ENCODE data around the gene ZDHHC11. TPM values are rescaled to one million over a fixed set of nuclear protein-coding genes. Genes with fewer than 3 reads are reported as not detected.
"Not testable (repeated sequence)": the region's sequence is repeated elsewhere in the genome, so short reads cannot be mapped to it uniquely, and the experiment has no call there.

The ZDHHC11 gene
- polyA plus RNA-seq, 2 donors: 2.4 to 4.0 TPM

- not testable (repeated sequence) for H3K4me1 ChIP-seq (ENCODE audit: control insufficient read depth in 2 of 2, insufficient read depth in 2 of 2, low read length in 1 of 2); H3K9me3 ChIP-seq (ENCODE audit: control insufficient read depth in 2 of 2, insufficient read depth in 1 of 2, low read depth in 1 of 2, low read length in 1 of 2); H3K27ac ChIP-seq (ENCODE audit: low read depth in 2 of 2, low read length in 1 of 2); H3K36me3 ChIP-seq (ENCODE audit: control insufficient read depth in 2 of 2, insufficient read depth in 2 of 2, low read length in 1 of 2); H3K27me3 ChIP-seq (ENCODE audit: control insufficient read depth in 1 of 2, insufficient read depth in 2 of 2, low read length in 2 of 2)
- peak overlapping the region in 1 of 2 donors; percentile 70 for H3K4me3 ChIP-seq (ENCODE audit: low read depth in 1 of 2, low read length in 2 of 2)
- WGBS, 2 donors: 2 to 5% methylated on average over 26 to 30 of the region's 31 CpGs
Measured at GRCh38 chr5:783049-783802, 67.6 kb downstream of the ZDHHC11 start.

- not testable (repeated sequence) for H3K4me1 ChIP-seq (ENCODE audit: control insufficient read depth in 2 of 2, insufficient read depth in 2 of 2, low read length in 1 of 2)
Measured at GRCh38 chr5:782356-782755, 68.4 kb downstream of the ZDHHC11 start.

GRCh38 chr5:780571-780970, 70.2 kb downstream of the ZDHHC11 start:
- H3K27ac ChIP-seq (ENCODE audit: low read depth in 2 of 2, low read length in 1 of 2): peak overlapping the region in 1 of 2 donors; percentile 22
- not testable (repeated sequence) for H3K4me1 ChIP-seq (ENCODE audit: control insufficient read depth in 2 of 2, insufficient read depth in 2 of 2, low read length in 1 of 2); H3K4me3 ChIP-seq (ENCODE audit: low read depth in 1 of 2, low read length in 2 of 2); H3K9me3 ChIP-seq (ENCODE audit: control insufficient read depth in 2 of 2, insufficient read depth in 1 of 2, low read depth in 1 of 2, low read length in 1 of 2); H3K27me3 ChIP-seq (ENCODE audit: control insufficient read depth in 1 of 2, insufficient read depth in 2 of 2, low read length in 2 of 2); H3K36me3 ChIP-seq (ENCODE audit: control insufficient read depth in 2 of 2, insufficient read depth in 2 of 2, low read length in 1 of 2)
- WGBS, 2 donors: 84 to 88% methylated on average over 12 to 17 of the region's 17 CpGs

More at GRCh38 chr5:782356-782755, 68.4 kb downstream of the ZDHHC11 start:
- H3K27me3 ChIP-seq (ENCODE audit: control insufficient read depth in 1 of 2, insufficient read depth in 2 of 2, low read length in 2 of 2); H3K36me3 ChIP-seq (ENCODE audit: control insufficient read depth in 2 of 2, insufficient read depth in 2 of 2, low read length in 1 of 2); H3K4me3 ChIP-seq (ENCODE audit: low read depth in 1 of 2, low read length in 2 of 2); H3K9me3 ChIP-seq (ENCODE audit: control insufficient read depth in 2 of 2, insufficient read depth in 1 of 2, low read depth in 1 of 2, low read length in 1 of 2); H3K27ac ChIP-seq (ENCODE audit: low read depth in 2 of 2, low read length in 1 of 2): not testable (repeated sequence)
- WGBS, 2 donors: no CpG with 5 or more reads among the region's 12 CpGs

GRCh38 chr5:778967-779366, 71.8 kb downstream of the ZDHHC11 start:
- not testable (repeated sequence) for H3K4me1 ChIP-seq (ENCODE audit: control insufficient read depth in 2 of 2, insufficient read depth in 2 of 2, low read length in 1 of 2); H3K4me3 ChIP-seq (ENCODE audit: low read depth in 1 of 2, low read length in 2 of 2); H3K36me3 ChIP-seq (ENCODE audit: control insufficient read depth in 2 of 2, insufficient read depth in 2 of 2, low read length in 1 of 2); H3K9me3 ChIP-seq (ENCODE audit: control insufficient read depth in 2 of 2, insufficient read depth in 1 of 2, low read depth in 1 of 2, low read length in 1 of 2); H3K27me3 ChIP-seq (ENCODE audit: control insufficient read depth in 1 of 2, insufficient read depth in 2 of 2, low read length in 2 of 2); H3K27ac ChIP-seq (ENCODE audit: low read depth in 2 of 2, low read length in 1 of 2)
- 83 to 85% methylated on average over 6 to 9 of the region's 9 CpGs for WGBS, 2 donors

- not testable (repeated sequence) for H3K9me3 ChIP-seq (ENCODE audit: control insufficient read depth in 2 of 2, insufficient read depth in 1 of 2, low read depth in 1 of 2, low read length in 1 of 2)
- 92 to 96% methylated on average over 3 to 4 of the region's 6 CpGs for WGBS, 2 donors
Measured at GRCh38 chr5:778421-778820, 72.4 kb downstream of the ZDHHC11 start.

GRCh38 chr5:777756-778161, 73.0 kb downstream of the ZDHHC11 start:
- Histone ChIP-seq H3K27ac (ENCODE audit: low read depth in 2 of 2, low read length in 1 of 2) (no peak overlapping the region), H3K27me3 (ENCODE audit: control insufficient read depth in 1 of 2, insufficient read depth in 2 of 2, low read length in 2 of 2) (no peaks in the 10 kb centered on the region), H3K9me3 (ENCODE audit: control insufficient read depth in 2 of 2, insufficient read depth in 1 of 2, low read depth in 1 of 2, low read length in 1 of 2) (no peaks in the 10 kb centered on the region), H3K4me1 (ENCODE audit: control insufficient read depth in 2 of 2, insufficient read depth in 2 of 2, low read length in 1 of 2) (no peaks in the 10 kb centered on the region), H3K4me3 (ENCODE audit: low read depth in 1 of 2, low read length in 2 of 2) (no peak overlapping the region), H3K36me3 (ENCODE audit: control insufficient read depth in 2 of 2, insufficient read depth in 2 of 2, low read length in 1 of 2) (no peaks in the 10 kb centered on the region)
- 93 to 96% methylated on average over 34 to 36 of the region's 36 CpGs for WGBS, 2 donors

More at GRCh38 chr5:778421-778820, 72.4 kb downstream of the ZDHHC11 start:
- not testable (repeated sequence) for H3K27ac ChIP-seq (ENCODE audit: low read depth in 2 of 2, low read length in 1 of 2); H3K36me3 ChIP-seq (ENCODE audit: control insufficient read depth in 2 of 2, insufficient read depth in 2 of 2, low read length in 1 of 2); H3K4me3 ChIP-seq (ENCODE audit: low read depth in 1 of 2, low read length in 2 of 2); H3K4me1 ChIP-seq (ENCODE audit: control insufficient read depth in 2 of 2, insufficient read depth in 2 of 2, low read length in 1 of 2); H3K27me3 ChIP-seq (ENCODE audit: control insufficient read depth in 1 of 2, insufficient read depth in 2 of 2, low read length in 2 of 2)

- no peaks in the 10 kb centered on the region for H3K27me3 ChIP-seq (ENCODE audit: control insufficient read depth in 1 of 2, insufficient read depth in 2 of 2, low read length in 2 of 2)
- 89 to 92% methylated on average over 42 of the region's 42 CpGs for WGBS, 2 donors
- no peaks in the 10 kb centered on the region for H3K4me1 ChIP-seq (ENCODE audit: control insufficient read depth in 2 of 2, insufficient read depth in 2 of 2, low read length in 1 of 2)
- H3K9me3 ChIP-seq (ENCODE audit: control insufficient read depth in 2 of 2, insufficient read depth in 1 of 2, low read depth in 1 of 2, low read length in 1 of 2): no peaks in the 10 kb centered on the region
- H3K36me3 ChIP-seq (ENCODE audit: control insufficient read depth in 2 of 2, insufficient read depth in 2 of 2, low read length in 1 of 2): no peaks in the 10 kb centered on the region
- H3K27ac ChIP-seq (ENCODE audit: low read depth in 2 of 2, low read length in 1 of 2): no peak overlapping the region
- no peak overlapping the region for H3K4me3 ChIP-seq (ENCODE audit: low read depth in 1 of 2, low read length in 2 of 2)
Measured at GRCh38 chr5:776862-777711, 73.7 kb downstream of the ZDHHC11 start.

- Histone ChIP-seq H3K9me3 (ENCODE audit: control insufficient read depth in 2 of 2, insufficient read depth in 1 of 2, low read depth in 1 of 2, low read length in 1 of 2) (no peaks in the 10 kb centered on the region), H3K27ac (ENCODE audit: low read depth in 2 of 2, low read length in 1 of 2) (no peak overlapping the region), H3K36me3 (ENCODE audit: control insufficient read depth in 2 of 2, insufficient read depth in 2 of 2, low read length in 1 of 2) (no peaks in the 10 kb centered on the region), H3K27me3 (ENCODE audit: control insufficient read depth in 1 of 2, insufficient read depth in 2 of 2, low read length in 2 of 2) (no peaks in the 10 kb centered on the region), H3K4me1 (ENCODE audit: control insufficient read depth in 2 of 2, insufficient read depth in 2 of 2, low read length in 1 of 2) (no peaks in the 10 kb centered on the region), H3K4me3 (ENCODE audit: low read depth in 1 of 2, low read length in 2 of 2) (no peak overlapping the region)
- WGBS, 2 donors: 88 to 90% methylated on average over 17 to 20 of the region's 20 CpGs
Measured at GRCh38 chr5:775961-776861, 74.6 kb downstream of the ZDHHC11 start.

- H3K27me3 ChIP-seq (ENCODE audit: control insufficient read depth in 1 of 2, insufficient read depth in 2 of 2, low read length in 2 of 2); H3K4me1 ChIP-seq (ENCODE audit: control insufficient read depth in 2 of 2, insufficient read depth in 2 of 2, low read length in 1 of 2); H3K9me3 ChIP-seq (ENCODE audit: control insufficient read depth in 2 of 2, insufficient read depth in 1 of 2, low read depth in 1 of 2, low read length in 1 of 2); H3K36me3 ChIP-seq (ENCODE audit: control insufficient read depth in 2 of 2, insufficient read depth in 2 of 2, low read length in 1 of 2); H3K27ac ChIP-seq (ENCODE audit: low read depth in 2 of 2, low read length in 1 of 2); H3K4me3 ChIP-seq (ENCODE audit: low read depth in 1 of 2, low read length in 2 of 2): not testable (repeated sequence)
- WGBS, 2 donors: 58 to 83% methylated on average over 7 to 8 of the region's 9 CpGs
Measured at GRCh38 chr5:775595-775960, 75.2 kb downstream of the ZDHHC11 start.
